ENCODE results near the gene RNF224. TPM values are rescaled to one million over a fixed set of nuclear protein-coding genes. Genes with fewer than 3 reads are reported as not detected.
A peak's percentile ranks its signal among the peaks of the same experiment; 100 is the strongest.

The RNF224 gene
- total RNA-seq, 1 experiment from 2014 or later: 0.27 TPM

DNA sequence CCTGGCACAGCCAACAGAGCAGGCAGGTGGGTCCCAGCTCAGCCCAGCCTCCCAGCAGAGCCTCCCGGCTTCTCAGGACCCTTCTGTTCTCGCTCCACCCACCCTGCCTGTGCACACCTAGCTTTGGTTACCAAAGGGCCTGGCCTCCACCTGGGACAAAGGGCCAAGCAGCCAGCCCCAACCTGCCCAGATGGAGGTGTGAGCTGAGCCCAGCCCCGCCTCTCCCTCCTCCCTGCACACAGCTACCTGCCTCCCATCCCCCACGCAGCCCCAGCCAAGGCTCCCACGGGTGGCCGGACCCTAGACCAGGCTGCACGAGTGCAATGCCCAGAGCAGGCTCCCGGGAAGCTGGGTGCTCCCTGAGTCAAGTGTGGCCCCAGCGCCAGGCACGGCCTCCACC lies 32.4 kb upstream of the RNF224 start:
- H3K27me3 Mint-ChIP-seq (ENCODE audit: insufficient read depth, unreplicated experiment): no peaks in the 10 kb centered on the region
- ChIA-PET POLR2A (no interaction called here), CTCF (interaction anchor here (0.7 to 1.1 kb wide), 2 partner anchors 33 to 42 kb away, joined by 3 to 4 read pairs; no protein-coding TSS in a partner anchor)
- intact Hi-C loops (cut with micrococcal nuclease; ENCODE audit: unreplicated experiment): no loop called here
- Histone ChIP-seq H3K9me3 (no peaks in the 10 kb centered on the region), H3K36me3 (ENCODE audit: control insufficient read depth, insufficient read depth, low read length) (peaks cover 2% of the 10 kb centered on the region), H3K27me3 (replicated peaks; ENCODE audit: control insufficient read depth, insufficient read depth, low read length) (no peaks in the 10 kb centered on the region), H3K4me3 (ENCODE audit: low read depth, low read length) (no peak overlapping the region), H3K4me1 (peaks cover 32% of the 10 kb centered on the region)
- DNase-seq: no peak
- no TSS peak for BruUV-seq (replicated peaks)
- TF ChIP-seq, protein P1, sequence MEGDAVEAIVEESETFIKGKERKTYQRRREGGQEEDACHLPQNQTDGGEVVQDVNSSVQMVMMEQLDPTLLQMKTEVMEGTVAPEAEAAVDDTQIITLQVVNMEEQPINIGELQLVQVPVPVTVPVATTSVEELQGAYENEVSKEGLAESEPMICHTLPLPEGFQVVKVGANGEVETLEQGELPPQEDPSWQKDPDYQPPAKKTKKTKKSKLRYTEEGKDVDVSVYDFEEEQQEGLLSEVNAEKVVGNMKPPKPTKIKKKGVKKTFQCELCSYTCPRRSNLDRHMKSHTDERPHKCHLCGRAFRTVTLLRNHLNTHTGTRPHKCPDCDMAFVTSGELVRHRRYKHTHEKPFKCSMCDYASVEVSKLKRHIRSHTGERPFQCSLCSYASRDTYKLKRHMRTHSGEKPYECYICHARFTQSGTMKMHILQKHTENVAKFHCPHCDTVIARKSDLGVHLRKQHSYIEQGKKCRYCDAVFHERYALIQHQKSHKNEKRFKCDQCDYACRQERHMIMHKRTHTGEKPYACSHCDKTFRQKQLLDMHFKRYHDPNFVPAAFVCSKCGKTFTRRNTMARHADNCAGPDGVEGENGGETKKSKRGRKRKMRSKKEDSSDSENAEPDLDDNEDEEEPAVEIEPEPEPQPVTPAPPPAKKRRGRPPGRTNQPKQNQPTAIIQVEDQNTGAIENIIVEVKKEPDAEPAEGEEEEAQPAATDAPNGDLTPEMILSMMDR (IDR thresholded peaks at IDR 0.05; ENCODE audit: insufficient read depth in 1 of 2, low read depth in 1 of 2, low read length in 1 of 2, severe bottlenecking in 1 of 2, unreplicated experiment in 1 of 2): no peak
- H3K27ac Mint-ChIP-seq (ENCODE audit: unreplicated experiment): peak overlapping the region; percentile 61
- peaks cover 30% of the 10 kb centered on the region for H3K36me3 Mint-ChIP-seq (ENCODE audit: insufficient read depth, unreplicated experiment)
- H3K4me1 Mint-ChIP-seq (ENCODE audit: low read depth, unreplicated experiment): peaks cover 15% of the 10 kb centered on the region
- no peaks in the 10 kb centered on the region for H3K9me3 Mint-ChIP-seq (ENCODE audit: unreplicated experiment)
- H3K4me3 Mint-ChIP-seq (ENCODE audit: unreplicated experiment): no peak overlapping the region

DNA sequence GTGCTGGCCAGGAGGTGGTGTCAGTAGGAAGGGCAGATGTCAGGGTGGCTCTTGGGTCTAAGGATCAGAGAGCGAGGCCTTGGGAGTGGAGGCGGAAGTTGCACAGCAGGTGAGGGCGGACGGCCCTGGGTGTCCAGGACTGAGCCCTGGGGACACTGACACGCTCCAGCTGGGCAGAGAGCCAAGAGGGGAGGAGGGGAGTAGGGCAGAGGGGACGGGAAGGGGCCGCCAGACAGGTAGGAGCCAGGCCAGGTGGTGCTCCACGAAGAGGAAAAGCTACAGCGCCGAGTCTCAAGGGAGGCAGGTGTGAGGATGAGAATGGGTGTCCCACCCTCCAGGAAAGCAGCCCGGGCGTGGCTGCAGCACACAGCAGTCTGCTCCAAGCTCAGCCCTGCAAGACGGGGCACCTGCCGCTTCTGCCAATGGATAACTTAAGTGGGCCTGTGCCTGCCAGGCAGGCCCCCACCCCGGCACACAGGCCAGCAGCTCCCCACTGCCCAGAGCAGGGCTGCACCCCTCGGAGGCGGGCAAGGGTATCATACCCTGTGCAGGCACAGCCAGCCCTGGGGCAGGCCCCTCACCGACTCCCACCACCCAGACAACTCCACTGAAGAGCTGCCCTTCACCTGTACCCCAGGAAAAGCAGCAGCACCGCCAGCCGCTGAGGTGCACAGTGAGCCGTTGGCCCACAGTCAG lies 31.6 kb upstream of the RNF224 start:
- no peaks in the 10 kb centered on the region for H3K27me3 ChIP-seq (replicated peaks; ENCODE audit: control insufficient read depth, insufficient read depth, low read length)
- CTCF ChIA-PET: interaction anchor here (0.7 to 1.1 kb wide), 2 partner anchors 34 to 41 kb away, joined by 3 to 4 read pairs; no protein-coding TSS in a partner anchor
- H3K36me3 Mint-ChIP-seq (ENCODE audit: insufficient read depth, unreplicated experiment): peaks cover 27% of the 10 kb centered on the region
- POLR2A ChIA-PET: interaction anchor here (0.7 to 1.0 kb wide), 2 partner anchors 28 to 45 kb away, joined by 3 read pairs; no protein-coding TSS in a partner anchor
- H3K36me3 ChIP-seq (ENCODE audit: control insufficient read depth, insufficient read depth, low read length): peaks cover 2% of the 10 kb centered on the region; the same call in 1 of the 2 replicates
- no peaks in the 10 kb centered on the region for H3K9me3 ChIP-seq
- BruUV-seq (replicated peaks): no TSS peak
- H3K4me1 ChIP-seq: peaks cover 29% of the 10 kb centered on the region
- intact Hi-C loops (cut with micrococcal nuclease; ENCODE audit: unreplicated experiment): no loop called here
- TF ChIP-seq, protein P1 (IDR thresholded peaks at IDR 0.05; ENCODE audit: insufficient read depth in 1 of 2, low read depth in 1 of 2, low read length in 1 of 2, severe bottlenecking in 1 of 2, unreplicated experiment in 1 of 2): no peak
- no peaks in the 10 kb centered on the region for H3K9me3 Mint-ChIP-seq (ENCODE audit: unreplicated experiment)
- peak overlapping the region; percentile 61 for H3K27ac Mint-ChIP-seq (ENCODE audit: unreplicated experiment)
- no peak overlapping the region for H3K4me3 ChIP-seq (ENCODE audit: low read depth, low read length)
- DNase-seq: no peak
- peaks cover 12% of the 10 kb centered on the region for H3K4me1 Mint-ChIP-seq (ENCODE audit: low read depth, unreplicated experiment)
- H3K27me3 Mint-ChIP-seq (ENCODE audit: insufficient read depth, unreplicated experiment): no peaks in the 10 kb centered on the region
- H3K4me3 Mint-ChIP-seq (ENCODE audit: unreplicated experiment): peak overlapping the region; percentile 26

DNA sequence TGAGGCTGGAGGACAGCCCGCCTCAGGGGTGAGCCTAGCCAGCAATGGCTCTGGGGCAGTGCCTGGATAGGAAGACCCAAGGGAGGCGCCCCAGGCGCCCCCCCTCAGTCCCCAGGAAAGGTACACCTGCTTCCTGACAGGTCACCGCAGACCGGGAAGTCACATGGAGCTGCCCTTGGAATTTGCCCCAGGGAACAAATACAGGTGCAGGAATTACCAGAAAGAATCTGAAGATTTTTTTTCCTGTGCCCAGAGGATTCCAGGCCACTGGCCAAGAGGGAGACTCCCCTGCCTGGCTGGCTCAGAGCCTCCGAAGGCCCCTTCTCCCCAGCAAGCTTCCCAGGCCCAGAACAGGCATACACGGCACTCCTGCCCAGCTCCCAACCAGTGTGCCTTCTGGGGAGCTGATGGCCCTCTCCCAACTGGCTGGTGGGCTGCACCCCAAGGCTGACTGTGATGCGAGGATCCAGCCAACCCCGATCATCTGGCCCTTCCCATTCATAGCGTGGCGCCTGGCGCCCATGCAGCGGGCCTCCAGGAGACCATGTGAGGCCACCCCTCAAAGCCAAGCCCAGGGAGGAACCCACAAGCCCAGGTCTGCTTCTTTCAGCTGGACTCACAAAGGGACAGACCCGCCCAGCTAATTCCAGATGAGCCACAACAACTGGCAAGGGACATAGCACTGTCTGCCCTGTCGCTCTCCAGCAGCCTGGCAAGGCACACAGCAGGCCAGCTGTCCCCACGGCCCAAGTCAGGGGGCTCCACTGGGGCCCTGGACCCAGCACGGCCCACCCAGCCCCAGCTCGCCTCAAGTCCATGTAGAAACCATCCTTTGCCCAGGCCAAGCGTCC lies 29.0 kb upstream of the RNF224 start:
- intact Hi-C loops (cut with micrococcal nuclease; ENCODE audit: unreplicated experiment): no loop called here
- Mint-ChIP-seq H3K4me3 (ENCODE audit: unreplicated experiment) (peak overlapping the region; percentile 76), H3K9me3 (ENCODE audit: unreplicated experiment) (no peaks in the 10 kb centered on the region), H3K27me3 (ENCODE audit: insufficient read depth, unreplicated experiment) (no peaks in the 10 kb centered on the region), H3K27ac (ENCODE audit: unreplicated experiment) (peak overlapping the region; percentile 39), H3K36me3 (ENCODE audit: insufficient read depth, unreplicated experiment) (peaks cover 20% of the 10 kb centered on the region), H3K4me1 (ENCODE audit: low read depth, unreplicated experiment) (peaks cover 8% of the 10 kb centered on the region)
- ChIA-PET CTCF (interaction anchor here (1.0 to 2.0 kb wide), 2 partner anchors 9 to 38 kb away, joined by 4 to 12 read pairs; partner anchors contain the start of genes ANAPC2 and SSNA1), POLR2A (interaction anchor here (0.9 to 1.4 kb wide), 2 partner anchors 9 to 25 kb away, joined by 4 to 5 read pairs; no protein-coding TSS in a partner anchor)
- peak; percentile 69 to 82 for DNase-seq
- Histone ChIP-seq H3K4me3 (ENCODE audit: low read depth, low read length) (peak overlapping the region; percentile 49), H3K9me3 (no peaks in the 10 kb centered on the region), H3K36me3 (ENCODE audit: control insufficient read depth, insufficient read depth, low read length) (no peaks in the 10 kb centered on the region), H3K27me3 (replicated peaks; ENCODE audit: control insufficient read depth, insufficient read depth, low read length) (no peaks in the 10 kb centered on the region), H3K4me1 (peaks cover 32% of the 10 kb centered on the region)
- no TSS peak for BruUV-seq (replicated peaks)
- TF ChIP-seq, protein P1 (IDR thresholded peaks at IDR 0.05; ENCODE audit: insufficient read depth in 1 of 2, low read depth in 1 of 2, low read length in 1 of 2, severe bottlenecking in 1 of 2, unreplicated experiment in 1 of 2): no peak

All from Caco-2 (cell line).